ENCODE data around the gene KRT31. TPM values are rescaled to one million over a fixed set of nuclear protein-coding genes. Genes with fewer than 3 reads are reported as not detected.

Gene KRT31
- polyA plus RNA-seq, 3 donors, result not detected

DNA sequence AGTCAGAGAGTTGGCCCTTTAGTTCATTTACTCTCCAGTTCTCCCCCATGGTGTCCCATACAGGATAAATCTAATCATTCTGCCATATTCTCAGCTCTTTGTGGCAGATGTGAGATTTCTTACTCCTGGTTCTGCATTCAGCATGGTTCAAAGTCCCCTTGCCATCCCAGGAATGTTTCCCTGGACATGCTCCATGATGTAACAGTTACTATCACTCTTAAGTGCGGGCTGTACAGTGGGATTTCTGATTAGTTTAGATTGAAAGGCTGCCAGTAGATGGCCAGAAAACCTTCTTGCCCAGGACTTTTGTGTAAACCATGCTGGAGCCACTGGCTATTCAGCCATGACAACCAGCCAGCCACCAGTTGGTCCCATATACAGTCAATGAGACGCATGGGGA is 16.6 kb upstream of the KRT31 start:
- H3K36me3 ChIP-seq (replicated peaks in 1 of 2; ENCODE audit: control insufficient read depth in 1 of 2, insufficient read depth in 2 of 2, low read length in 2 of 2), result no peaks in the 10 kb centered on the region
- no peak overlapping the region for H3K9ac ChIP-seq (ENCODE audit: insufficient read depth, low read length, poor library complexity, severe bottlenecking)
- H2AFZ ChIP-seq (ENCODE audit: insufficient read depth, low read depth, low read length, poor library complexity, severe bottlenecking), result no peak overlapping the region
- Mint-ChIP-seq H3K27me3 (ENCODE audit: low read depth in 3 of 3) (peaks cover 6 to 11% (median 8%) of the 10 kb centered on the region in 3 donors), H3K27ac (no peak overlapping the region), H3K4me3 (no peak overlapping the region), H3K4me1 (peaks cover 7% of the 10 kb centered on the region), H3K9me3 (no peaks in the 10 kb centered on the region), H3K36me3 (no peaks in the 10 kb centered on the region)
- H3K79me2 ChIP-seq (ENCODE audit: insufficient read depth, low read length), result no peaks in the 10 kb centered on the region
- H3K27me3 ChIP-seq (ENCODE audit: control insufficient read depth in 2 of 2, insufficient read depth in 2 of 2, low read length in 2 of 2), result no peaks in the 10 kb centered on the region
- no CpG with 5 or more reads among the region's 2 CpGs for WGBS (ENCODE audit: insufficient coverage)
- H3K4me3 ChIP-seq (replicated peaks in 1 of 3; ENCODE audit: low read depth in 2 of 3, low read length in 3 of 3), result no peak overlapping the region
- intact Hi-C loops (cut with micrococcal nuclease), result no loop called here
- TF ChIP-seq CTCF (IDR thresholded peaks at IDR 0.05), result no peak
- no peaks in the 10 kb centered on the region for H3K9me3 ChIP-seq (replicated peaks in 1 of 2; ENCODE audit: control insufficient read depth in 1 of 2, insufficient read depth in 1 of 2, low read length in 2 of 2)
- peaks cover 4 to 5% of the 10 kb centered on the region in 2 donors for H3K4me1 ChIP-seq (ENCODE audit: control insufficient read depth in 1 of 2, insufficient read depth in 2 of 2, low read length in 2 of 2)
- no peak for DNase-seq
- H4K20me1 ChIP-seq (ENCODE audit: insufficient read depth, low read length), result no peaks in the 10 kb centered on the region
- H3K27ac ChIP-seq (ENCODE audit: low read depth in 1 of 2, low read length in 2 of 2), result no peak overlapping the region
- no peak overlapping the region for H3K4me2 ChIP-seq (replicated peaks; ENCODE audit: extremely low read depth, low read length, poor library complexity, severe bottlenecking)

DNA sequence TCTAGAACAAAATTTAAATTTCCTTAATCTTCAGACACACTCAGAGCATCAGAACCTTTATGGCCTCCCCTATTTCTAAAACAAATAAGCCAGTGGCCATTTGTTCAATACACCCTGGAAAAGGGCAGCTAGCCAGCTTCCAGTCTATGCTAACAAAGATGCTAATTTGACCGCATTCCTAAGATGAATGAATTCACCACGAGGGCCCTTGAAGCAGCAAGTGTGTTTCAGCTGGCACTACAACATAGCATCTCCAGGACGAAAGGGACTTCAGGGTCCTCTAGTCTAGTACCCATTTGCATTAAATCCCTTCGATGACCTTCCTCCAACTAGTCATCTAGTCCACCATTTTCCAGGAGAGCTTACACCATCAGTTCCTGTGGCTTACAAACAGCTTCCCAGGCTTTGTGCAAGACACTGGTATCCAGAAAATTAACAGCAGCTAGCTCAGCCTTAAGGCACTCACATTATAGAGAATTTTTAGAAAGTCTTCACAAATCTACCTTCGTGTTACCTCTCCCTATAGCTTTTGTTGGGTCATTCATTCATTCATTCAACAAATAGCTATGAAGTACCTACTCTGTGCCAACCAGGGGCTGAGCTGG is 16.0 kb upstream of the KRT31 start:
- peaks cover 6 to 9% (median 8%) of the 10 kb centered on the region in 3 donors for H3K27me3 Mint-ChIP-seq (ENCODE audit: low read depth in 3 of 3)
- peaks cover 4 to 5% of the 10 kb centered on the region in 2 donors for H3K4me1 ChIP-seq (ENCODE audit: control insufficient read depth in 1 of 2, insufficient read depth in 2 of 2, low read length in 2 of 2)
- no peaks in the 10 kb centered on the region for H3K27me3 ChIP-seq (ENCODE audit: control insufficient read depth in 2 of 2, insufficient read depth in 2 of 2, low read length in 2 of 2)
- TF ChIP-seq CTCF (IDR thresholded peaks at IDR 0.05), result no peak
- H3K27ac Mint-ChIP-seq, result no peak overlapping the region
- H3K4me1 Mint-ChIP-seq, result peaks cover 7% of the 10 kb centered on the region
- no peaks in the 10 kb centered on the region for H4K20me1 ChIP-seq (ENCODE audit: insufficient read depth, low read length)
- no peaks in the 10 kb centered on the region for H3K36me3 Mint-ChIP-seq
- no peak overlapping the region for H2AFZ ChIP-seq (ENCODE audit: insufficient read depth, low read depth, low read length, poor library complexity, severe bottlenecking)
- H3K4me3 Mint-ChIP-seq, result no peak overlapping the region
- intact Hi-C loops (cut with micrococcal nuclease), result no loop called here
- H3K36me3 ChIP-seq (replicated peaks in 1 of 2; ENCODE audit: control insufficient read depth in 1 of 2, insufficient read depth in 2 of 2, low read length in 2 of 2), result no peaks in the 10 kb centered on the region
- H3K9me3 ChIP-seq (replicated peaks in 1 of 2; ENCODE audit: control insufficient read depth in 1 of 2, insufficient read depth in 1 of 2, low read length in 2 of 2), result no peaks in the 10 kb centered on the region
- 59% methylated on average over 4 of the region's 5 CpGs for WGBS (ENCODE audit: insufficient coverage)
- no peak overlapping the region for H3K4me3 ChIP-seq (replicated peaks in 1 of 3; ENCODE audit: low read depth in 2 of 3, low read length in 3 of 3)
- DNase-seq, result no peak
- no peak overlapping the region for H3K9ac ChIP-seq (ENCODE audit: insufficient read depth, low read length, poor library complexity, severe bottlenecking)
- no peak overlapping the region for H3K4me2 ChIP-seq (replicated peaks; ENCODE audit: extremely low read depth, low read length, poor library complexity, severe bottlenecking)
- H3K27ac ChIP-seq (ENCODE audit: low read depth in 1 of 2, low read length in 2 of 2), result no peak overlapping the region
- no peaks in the 10 kb centered on the region for H3K79me2 ChIP-seq (ENCODE audit: insufficient read depth, low read length)
- H3K9me3 Mint-ChIP-seq, result no peaks in the 10 kb centered on the region
